ENCODE results near the gene NTPCR.
"Not testable (repeated sequence)": the region's sequence is repeated elsewhere in the genome, so short reads cannot be mapped to it uniquely, and the experiment has no call there.

The NTPCR gene, protein sequence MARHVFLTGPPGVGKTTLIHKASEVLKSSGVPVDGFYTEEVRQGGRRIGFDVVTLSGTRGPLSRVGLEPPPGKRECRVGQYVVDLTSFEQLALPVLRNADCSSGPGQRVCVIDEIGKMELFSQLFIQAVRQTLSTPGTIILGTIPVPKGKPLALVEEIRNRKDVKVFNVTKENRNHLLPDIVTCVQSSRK

GRCh38 chr1:232950197-232951176 is at the start of gene NTPCR:
NTPCR (plus strand) TSS chr1:232950611; CDS start chr1:232950711, 100 bp downstream.
- Mint-ChIP-seq H3K27ac (peak within 1 kb of the TSS; percentile 90), H3K36me3 (peaks cover 9% of the 10 kb centered on the region), H3K4me3 (peak within 1 kb of the TSS; percentile 96), H3K27me3 (no peaks in the 10 kb centered on the region), H3K4me1 (peaks cover 41% of the 10 kb centered on the region), H3K9me3 (no peaks in the 10 kb centered on the region)
- CTCF ChIA-PET = interaction anchor here (1.0 to 3.0 kb wide), 3 partner anchors 18 to 140 kb away, joined by 4 to 16 read pairs (median 7); no protein-coding TSS in a partner anchor
- peak; percentile 95 for DNase-seq

- peaks cover 32% of the 10 kb centered on the region for H3K4me1 Mint-ChIP-seq
- CTCF ChIA-PET = no interaction called here
- peaks cover 4% of the 10 kb centered on the region for H3K27me3 Mint-ChIP-seq
- no peak overlapping the region for H3K27ac Mint-ChIP-seq
- no peaks in the 10 kb centered on the region for H3K36me3 Mint-ChIP-seq
- no peak for DNase-seq
- no peak overlapping the region for H3K4me3 Mint-ChIP-seq
- H3K9me3 Mint-ChIP-seq = no peaks in the 10 kb centered on the region
Measured at GRCh38 chr1:232900818-232901217, 49.6 kb upstream of the NTPCR start.

DNA sequence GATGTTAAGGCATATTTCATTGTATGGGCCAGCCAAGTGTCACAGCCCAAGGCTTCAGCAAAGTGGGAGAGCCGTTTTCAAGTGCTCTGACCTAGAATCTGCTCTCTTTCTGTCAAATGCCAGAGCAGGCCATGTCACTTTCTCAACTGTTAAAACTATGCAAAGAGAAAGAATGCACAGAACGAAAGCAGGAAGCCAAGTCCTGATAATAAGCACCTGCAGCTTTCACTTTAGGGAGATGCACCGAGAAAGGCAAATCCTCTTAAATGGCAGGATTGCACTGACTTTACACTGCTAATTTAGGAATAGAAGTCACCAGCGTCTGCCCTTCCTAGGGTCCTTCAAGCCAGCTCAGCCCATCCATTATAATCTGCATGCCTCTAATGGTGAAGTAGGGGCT is 49.2 kb upstream of the NTPCR start:
- H3K27ac Mint-ChIP-seq = peak overlapping the region; percentile 55
- H3K4me1 Mint-ChIP-seq = peaks cover 37% of the 10 kb centered on the region
- H3K9me3 Mint-ChIP-seq = no peaks in the 10 kb centered on the region
- H3K36me3 Mint-ChIP-seq = no peaks in the 10 kb centered on the region
- CTCF ChIA-PET = no interaction called here
- no peak for DNase-seq
- peaks cover 4% of the 10 kb centered on the region for H3K27me3 Mint-ChIP-seq
- no peak overlapping the region for H3K4me3 Mint-ChIP-seq

DNA sequence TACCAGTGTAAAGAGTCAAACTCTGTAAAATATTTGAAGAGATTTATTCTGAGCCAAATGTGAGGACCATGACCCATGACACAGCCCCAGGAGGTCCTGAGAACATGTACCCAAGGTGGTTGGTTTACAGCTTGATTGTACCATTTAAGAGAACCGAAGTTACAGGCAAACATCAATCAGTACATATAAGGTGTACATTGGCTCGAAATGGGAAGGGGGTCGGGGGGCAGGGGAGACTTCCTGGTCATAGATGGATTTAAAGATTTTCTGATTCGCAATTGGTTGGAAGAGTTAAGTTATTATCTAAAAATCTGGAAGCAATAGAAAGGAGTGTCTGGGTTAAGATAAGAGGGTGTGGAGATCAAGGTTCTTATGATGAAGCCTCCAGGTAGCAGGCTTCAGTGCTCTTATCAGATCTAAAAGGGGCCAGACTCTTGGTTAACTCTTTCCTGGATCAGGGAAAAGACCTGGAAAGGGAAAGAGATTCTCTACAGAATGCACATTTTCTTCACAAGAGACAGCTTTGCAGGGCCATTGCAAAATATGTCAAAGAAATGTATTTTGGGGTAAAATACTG is 47.5 kb upstream of the NTPCR start:
- no peaks in the 10 kb centered on the region for H3K36me3 Mint-ChIP-seq
- no peaks in the 10 kb centered on the region for H3K9me3 Mint-ChIP-seq
- DNase-seq = no peak
- CTCF ChIA-PET = interaction anchor here (0.9 to 1.2 kb wide), 2 partner anchors 10 to 50 kb away, joined by 3 read pairs; no protein-coding TSS in a partner anchor
- no peak overlapping the region for H3K27ac Mint-ChIP-seq
- H3K4me3 Mint-ChIP-seq = no peak overlapping the region
- peaks cover 4% of the 10 kb centered on the region for H3K27me3 Mint-ChIP-seq
- H3K4me1 Mint-ChIP-seq = peaks cover 44% of the 10 kb centered on the region

DNA sequence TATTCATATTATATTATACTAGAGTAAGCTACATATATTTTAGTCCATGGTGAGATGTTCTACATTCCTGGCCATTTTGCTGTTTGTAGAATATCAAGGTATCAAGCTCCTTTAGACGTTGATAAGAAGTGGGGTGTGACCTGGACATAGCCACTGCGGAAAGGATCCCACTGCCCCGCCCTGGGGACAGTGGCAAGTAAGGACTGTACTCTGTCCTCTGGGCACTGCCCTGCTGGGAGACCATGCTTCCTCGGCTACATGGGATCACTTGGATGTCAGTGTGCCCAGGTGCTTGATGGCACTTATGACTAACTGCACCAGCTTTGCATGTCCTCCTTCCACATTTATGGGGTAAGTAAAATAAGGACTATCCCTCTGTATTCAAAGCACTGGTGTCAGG is 46.3 kb upstream of the NTPCR start:
- Mint-ChIP-seq H3K36me3 (peaks cover under 1% of the 10 kb centered on the region), H3K4me3 (no peak overlapping the region), H3K9me3 (no peaks in the 10 kb centered on the region)

GRCh38 chr1:232904566-232904965 is 45.8 kb upstream of the NTPCR start:
- CTCF ChIA-PET = interaction anchor here (1.2 to 1.3 kb wide), 2 partner anchors 10 to 12 kb away, joined by 3 read pairs; no protein-coding TSS in a partner anchor
- peaks cover 1% of the 10 kb centered on the region for H3K36me3 Mint-ChIP-seq
- H3K27ac Mint-ChIP-seq = no peak overlapping the region
- peaks cover 56% of the 10 kb centered on the region for H3K4me1 Mint-ChIP-seq
- no peak overlapping the region for H3K4me3 Mint-ChIP-seq
- H3K27me3 Mint-ChIP-seq = peaks cover 6% of the 10 kb centered on the region
- H3K9me3 Mint-ChIP-seq = no peaks in the 10 kb centered on the region
- DNase-seq = no peak

More for the DNA sequence above, 46.3 kb upstream of the NTPCR start:
- H3K27ac Mint-ChIP-seq = no peak overlapping the region
- CTCF ChIA-PET = interaction anchor here (1.2 to 1.3 kb wide), 2 partner anchors 10 to 12 kb away, joined by 3 read pairs; no protein-coding TSS in a partner anchor
- peaks cover 52% of the 10 kb centered on the region for H3K4me1 Mint-ChIP-seq
- DNase-seq = no peak
- H3K27me3 Mint-ChIP-seq = peaks cover 6% of the 10 kb centered on the region

DNA sequence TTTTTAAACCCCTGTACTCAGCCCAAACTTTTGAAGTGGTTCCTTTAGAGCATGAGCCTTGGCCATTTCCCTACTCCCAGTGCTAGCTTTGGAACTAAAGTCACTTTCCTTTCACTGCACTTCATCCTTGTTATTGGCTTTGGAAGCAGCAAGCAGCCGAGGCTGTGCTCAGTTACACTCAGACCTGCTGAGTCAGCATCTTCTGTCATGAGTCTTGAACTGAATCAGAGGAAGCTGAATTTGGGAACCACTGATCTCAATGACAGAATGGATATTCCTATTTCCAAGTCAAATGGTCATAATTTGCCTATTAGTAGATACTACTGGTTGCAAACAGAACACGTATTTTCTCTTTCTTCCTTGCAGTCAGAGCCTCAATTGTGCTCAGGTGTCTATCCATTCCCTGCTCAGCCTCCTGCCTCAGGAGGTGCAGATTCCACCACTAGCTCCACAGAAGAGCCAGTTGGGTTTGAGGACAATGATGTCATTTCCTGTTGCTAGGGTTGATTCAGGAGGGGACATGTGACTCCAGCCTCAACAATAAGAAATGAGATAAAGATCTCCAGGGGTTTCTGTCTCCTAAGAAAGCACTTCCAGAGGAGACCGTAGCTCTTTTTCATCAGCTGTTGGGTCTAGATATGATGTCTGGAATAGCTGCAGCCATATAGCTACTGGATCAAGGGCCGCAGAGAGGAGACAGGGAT is 44.9 kb upstream of the NTPCR start:
- Mint-ChIP-seq H3K27me3 (peaks cover 6% of the 10 kb centered on the region), H3K27ac (no peak overlapping the region), H3K4me1 (peaks cover 62% of the 10 kb centered on the region), H3K4me3 (no peak overlapping the region), H3K36me3 (peaks cover 1% of the 10 kb centered on the region), H3K9me3 (no peaks in the 10 kb centered on the region)
- DNase-seq = no peak
- CTCF ChIA-PET = interaction anchor here (1.3 kb wide), 1 partner anchor 13 kb away, joined by 3 read pairs; no protein-coding TSS in a partner anchor

DNA sequence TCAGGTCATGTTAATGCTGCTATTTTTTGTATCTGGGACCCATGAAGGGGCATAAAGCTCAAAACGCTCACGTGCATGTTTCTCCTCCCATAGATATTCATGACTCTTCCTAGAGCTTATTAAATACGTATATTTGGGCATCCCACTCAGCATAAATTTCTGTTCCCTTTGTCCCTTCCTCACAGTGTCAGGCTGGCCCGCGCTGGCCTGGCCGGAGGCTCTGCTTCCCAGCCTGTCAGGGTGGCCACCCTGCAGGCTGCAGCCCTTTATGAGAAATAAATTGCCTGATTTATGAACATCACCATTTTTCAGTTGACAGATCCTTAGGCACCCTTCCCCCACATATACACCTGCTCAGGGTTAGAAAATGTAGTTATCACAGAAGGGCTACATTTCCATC is 44.0 kb upstream of the NTPCR start:
- no peak overlapping the region for H3K27ac Mint-ChIP-seq
- peaks cover 60% of the 10 kb centered on the region for H3K4me1 Mint-ChIP-seq
- peaks cover 1% of the 10 kb centered on the region for H3K36me3 Mint-ChIP-seq
- CTCF ChIA-PET = no interaction called here
- no peak overlapping the region for H3K4me3 Mint-ChIP-seq
- no peaks in the 10 kb centered on the region for H3K9me3 Mint-ChIP-seq
- H3K27me3 Mint-ChIP-seq = peaks cover 6% of the 10 kb centered on the region
- DNase-seq = no peak

GRCh38 chr1:232908831-232909230 is 41.6 kb upstream of the NTPCR start:
- H3K36me3 Mint-ChIP-seq = peaks cover 1% of the 10 kb centered on the region
- H3K4me3 Mint-ChIP-seq = no peak overlapping the region
- CTCF ChIA-PET = no interaction called here
- peaks cover 6% of the 10 kb centered on the region for H3K27me3 Mint-ChIP-seq
- DNase-seq = no peak
- no peak overlapping the region for H3K27ac Mint-ChIP-seq
- H3K9me3 Mint-ChIP-seq = no peaks in the 10 kb centered on the region
- peaks cover 56% of the 10 kb centered on the region for H3K4me1 Mint-ChIP-seq

DNA sequence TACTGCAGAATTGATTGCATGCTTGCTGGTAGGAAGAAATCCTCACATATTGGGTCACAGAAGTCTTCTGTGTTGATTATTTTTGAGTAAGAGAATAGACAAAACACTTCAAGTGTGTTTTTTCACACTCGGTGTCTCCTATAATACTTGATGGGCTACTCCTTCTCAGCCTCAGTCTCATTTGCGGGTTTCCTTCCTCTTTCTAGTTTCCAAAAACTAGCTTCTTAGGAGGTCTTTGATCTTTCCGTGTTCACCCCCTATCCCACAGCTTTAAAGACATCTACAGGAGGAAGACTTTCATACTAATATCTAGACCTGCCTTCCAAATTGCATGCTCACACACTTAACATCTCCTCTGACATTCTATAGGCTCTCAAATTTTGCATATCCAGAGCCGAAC is 40.7 kb upstream of the NTPCR start:
- CTCF ChIA-PET = no interaction called here
- H3K27me3 Mint-ChIP-seq = peaks cover 6% of the 10 kb centered on the region
- H3K9me3 Mint-ChIP-seq = no peaks in the 10 kb centered on the region
- H3K36me3 Mint-ChIP-seq = peaks cover 1% of the 10 kb centered on the region
- no peak overlapping the region for H3K27ac Mint-ChIP-seq
- no peak for DNase-seq
- no peak overlapping the region for H3K4me3 Mint-ChIP-seq
- H3K4me1 Mint-ChIP-seq = peaks cover 52% of the 10 kb centered on the region

- peaks cover 6% of the 10 kb centered on the region for H3K27me3 Mint-ChIP-seq
- H3K4me1 Mint-ChIP-seq = peaks cover 38% of the 10 kb centered on the region
- DNase-seq = no peak
- no peak overlapping the region for H3K4me3 Mint-ChIP-seq
- H3K27ac Mint-ChIP-seq = no peak overlapping the region
- no peaks in the 10 kb centered on the region for H3K9me3 Mint-ChIP-seq
- H3K36me3 Mint-ChIP-seq = peaks cover 1% of the 10 kb centered on the region
- CTCF ChIA-PET = interaction anchor here (0.7 kb wide), 1 partner anchor 17 kb away, joined by 4 read pairs; no protein-coding TSS in a partner anchor
Measured at GRCh38 chr1:232911027-232911599, 39.3 kb upstream of the NTPCR start.

- no peak overlapping the region for H3K4me3 Mint-ChIP-seq
- peaks cover 6% of the 10 kb centered on the region for H3K27me3 Mint-ChIP-seq
- CTCF ChIA-PET = interaction anchor here (1.0 kb wide), 1 partner anchor 10 kb away, joined by 3 read pairs; no protein-coding TSS in a partner anchor
- DNase-seq = no peak
- no peaks in the 10 kb centered on the region for H3K9me3 Mint-ChIP-seq
- H3K36me3 Mint-ChIP-seq = peaks cover 4% of the 10 kb centered on the region
- H3K4me1 Mint-ChIP-seq = peaks cover 29% of the 10 kb centered on the region
- no peak overlapping the region for H3K27ac Mint-ChIP-seq
Measured at GRCh38 chr1:232912845-232913580, 37.4 kb upstream of the NTPCR start.

GRCh38 chr1:232914271-232914670 is 36.1 kb upstream of the NTPCR start:
- H3K27me3 Mint-ChIP-seq, H3K36me3 Mint-ChIP-seq, CTCF ChIA-PET, DNase-seq, H3K9me3 Mint-ChIP-seq, H3K4me3 Mint-ChIP-seq, H3K27ac Mint-ChIP-seq: not testable (repeated sequence)
- peaks cover 20% of the 10 kb centered on the region for H3K4me1 Mint-ChIP-seq
